K562 (cell line): ENCODE data around the gene PLXNA3. TPM values are rescaled to one million over a fixed set of nuclear protein-coding genes. Genes with fewer than 3 reads are reported as not detected.

ENCODE experiments used
- ATAC-seq: fragments of 200-7000 bp; cut with Tn5 transposase; 3 replicates; pipeline ENCODE4 v1.9.1; 2020; ENCODE audit warnings: moderate library complexity
- BruUV-seq: library from RNA; stranded (reverse); fragments of 400-500 nt; replicated peaks from 2 replicates; lab custom pipeline; 2021; lab: Mats Ljungman, UMichigan
- CTCF ChIA-PET: fragments of 300-600 bp; formaldehyde crosslinking; extraction: SDS; loops from one replicate; lab custom pipeline; 2021; ENCODE audit warnings: low intra/inter-chr PET ratio; lab: Yijun Ruan, JAX
- POLR2A ChIA-PET: fragments of 300-600, 350-650 bp; sonication (Branson Sonifier 250); formaldehyde crosslinking; extraction: SDS; loops from one replicate; lab custom pipeline; 2021; ENCODE audit warnings: antibody characterized with exemption, inconsistent platforms; lab: Yijun Ruan, JAX
- DNase-seq, 4 experiments: peaks; one replicate each; pipeline versions ENCODE4 v3.0.0 to v3.0.0-alpha.2; 2011 to 2018; ENCODE audit warnings: low spot score in 3 of 4, mixed read lengths in 3 of 4; ENCODE audit errors: extremely low read depth in 1 of 4
- FAIRE-seq: peaks from 2 replicates; lab custom pipeline; 2011; peaks lifted over from hg19 to GRCh38; lab: Jason Lieb, UNC
- H2AFZ ChIP-seq: 2 replicates; pipeline ENCODE4 v1.6.0; 2011; ENCODE audit warnings: low read depth, low read length, control low read depth, inconsistent platforms
- H3K27ac ChIP-seq: fragments of 200-600 bp; 3 replicates; pipeline ENCODE4 v1.8.0; 2011; ENCODE audit warnings: low read depth, mild to moderate bottlenecking, control low read depth, inconsistent platforms, low read length, moderate library complexity, mixed read lengths; ENCODE audit errors: extremely low read depth
- H3K27me3 ChIP-seq, 2 experiments: fragments of 300-600 bp in 1 of 2; 2 replicates in 1 of 2; 3 replicates in 1 of 2; pipeline versions ENCODE4 v1.6.0 to v1.8.0; 2011; ENCODE audit warnings: inconsistent platforms in 2 of 2, low read length in 2 of 2, mild to moderate bottlenecking in 1 of 2, mixed read lengths in 1 of 2, moderate library complexity in 1 of 2; ENCODE audit not compliant: control insufficient read depth in 2 of 2, insufficient read depth in 2 of 2
- H3K36me3 ChIP-seq: fragments of 300-600 bp; 3 replicates; pipeline ENCODE4 v1.8.0; 2011; ENCODE audit warnings: mild to moderate bottlenecking, low read length, inconsistent platforms; ENCODE audit not compliant: control insufficient read depth, insufficient read depth
- H3K4me1 ChIP-seq, 2 experiments: fragments of 200-600 bp in 1 of 2; replicated peaks in 1 of 2; 2 replicates in 1 of 2; 3 replicates in 1 of 2; pipeline versions ENCODE4 v1.5.1 to v1.8.0; 2011; ENCODE audit warnings: inconsistent platforms in 2 of 2, low read length in 2 of 2, mild to moderate bottlenecking in 1 of 2, mixed read lengths in 1 of 2, moderate library complexity in 1 of 2; ENCODE audit not compliant: control insufficient read depth in 2 of 2, insufficient read depth in 2 of 2
- H3K4me2 ChIP-seq: 2 replicates; pipeline ENCODE4 v1.6.1; 2011; ENCODE audit warnings: low read length, control low read depth, inconsistent platforms, mixed read lengths; ENCODE audit not compliant: insufficient read depth
- H3K4me3 ChIP-seq: fragments of 200-600 bp; sonication (generic), shearing (Covaris generic); 2 replicates; pipeline ENCODE4 v1.5.1; 2016; ENCODE audit warnings: control low read depth, inconsistent platforms
- H3K79me2 ChIP-seq: fragments of 200-600 bp; 3 replicates; pipeline ENCODE4 v1.8.0; 2011; ENCODE audit warnings: low read length, inconsistent platforms; ENCODE audit not compliant: control insufficient read depth, insufficient read depth
- H3K9ac ChIP-seq, 2 experiments: 2 replicates each; pipeline versions ENCODE4 v1.6.0 to v1.6.1; 2011; ENCODE audit warnings: low read depth in 2 of 2, low read length in 2 of 2, control low read depth in 1 of 2, inconsistent platforms in 1 of 2, mild to moderate bottlenecking in 1 of 2, mixed read lengths in 1 of 2; ENCODE audit not compliant: insufficient read depth in 1 of 2
- H3K9me1 ChIP-seq: one replicate; pipeline ENCODE4 v1.6.0; 2011; ENCODE audit warnings: inconsistent platforms, mild to moderate bottlenecking, low read length, moderate library complexity; ENCODE audit not compliant: control insufficient read depth, insufficient read depth
- H3K9me3 ChIP-seq: replicated peaks from 2 replicates; pipeline ENCODE4 v1.5.1; 2011; ENCODE audit warnings: low read depth, low read length, inconsistent platforms; ENCODE audit not compliant: control insufficient read depth, insufficient read depth
- H4K20me1 ChIP-seq: replicated peaks from 2 replicates; pipeline ENCODE4 v1.6.1; 2011; ENCODE audit warnings: low read length, inconsistent platforms, mixed read lengths; ENCODE audit not compliant: control insufficient read depth, insufficient read depth
- EGR1 ChIP-seq: fragments of 450-650 bp; conservative IDR thresholded peaks from 2 replicates; pipeline ENCODE4 v1.6.1; 2017; ENCODE audit warnings: mild to moderate bottlenecking
- HCFC1 ChIP-seq: IDR thresholded peaks from 2 replicates; pipeline ENCODE4 v1.6.1; 2012; ENCODE audit warnings: low read depth, low read length, improper control_type of control experiment
- KAT7 ChIP-seq: sonication (generic); formaldehyde crosslinking; IDR thresholded peaks from 2 replicates; pipeline ENCODE4 v1.8.0; 2022; ENCODE audit warnings: missing genetic modification reagents, mild to moderate bottlenecking, borderline replicate concordance
- LCOR ChIP-seq: sonication (generic); formaldehyde crosslinking; IDR thresholded peaks from 2 replicates; pipeline ENCODE4 v1.8.0; 2022; ENCODE audit warnings: mild to moderate bottlenecking, missing genetic modification reagents
- NCOA6 ChIP-seq: fragments of 450-650 bp; IDR thresholded peaks from 2 replicates; pipeline ENCODE4 v1.6.1; 2017; ENCODE audit warnings: mild to moderate bottlenecking
- NR2C2 ChIP-seq, 2 experiments: fragments of 200-800 bp in 1 of 2; sonication (Bioruptor generic) in 1 of 2; sonication (generic) in 1 of 2; formaldehyde crosslinking in 1 of 2; IDR thresholded peaks; 2 replicates each; pipeline versions ENCODE4 v1.6.1 to v1.8.0; 2016 to 2022; ENCODE audit warnings: mild to moderate bottlenecking in 1 of 2, missing compliant biosample characterization in 1 of 2, missing genetic modification characterization in 1 of 2, missing genetic modification reagents in 1 of 2
- PML ChIP-seq: IDR thresholded peaks from 2 replicates; pipeline ENCODE4 v1.6.1; 2012; ENCODE audit warnings: low read length, inconsistent platforms
- RBBP5 ChIP-seq: fragments of 200-600 bp; sonication (generic); IDR thresholded peaks from 2 replicates; pipeline ENCODE4 v1.6.1; 2012; ENCODE audit warnings: borderline replicate concordance, mild to moderate bottlenecking, low read length, control low read depth, inconsistent platforms; ENCODE audit not compliant: insufficient read depth, poor library complexity, severe bottlenecking
- SRSF9 ChIP-seq: fragments of 200-400 bp; formaldehyde crosslinking; IDR thresholded peaks from 2 replicates; pipeline ENCODE4 v1.6.1; 2017; ENCODE audit warnings: low read depth, low read length, borderline replicate concordance
- SUPT5H ChIP-seq: fragments of 450-650 bp; IDR thresholded peaks from 2 replicates; pipeline ENCODE4 v1.6.1; 2016
- WGBS: fragments of 100-300 bp; shearing (Covaris generic); methylation state at CpG from one replicate; pipeline ENCODE4 v1.1.6; 2016; ENCODE audit warnings: low coverage, mixed read lengths; ENCODE audit not compliant: insufficient coverage; ENCODE audit errors: missing lambda C conversion rate; 5-methylcytosine and 5-hydroxymethylcytosine counted together
- in situ Hi-C: fragments of 300-500 bp; cut with MboI; formaldehyde crosslinking; loops from 4 replicates; pipeline ENCODE4 v1.15.0; 2018; ENCODE audit warnings: inconsistent platforms, mixed read lengths
- intact Hi-C: fragments of 100-400 bp; cut with micrococcal nuclease; formaldehyde crosslinking; loops from 2 replicates; pipeline ENCODE4 v1.14.2; 2022
- polyA plus RNA-seq, 8 experiments: library from polyadenylated mRNA; depleted of rRNA in 4 of 8; stranded (reverse) in 5 of 8; unstranded in 3 of 8; fragments of >200 nt; fragmentation: Nextera tagmentation in 2 of 8; fragmentation: Illumina TruSeq in 1 of 8; extraction: Ambion mirVana in 2 of 8; extraction: Trizol in 1 of 8; gene quantifications; 2 replicates each; pipeline versions ENCODE4 v1.2.1 to v1.2.3, GENCODE V29; 2011 to 2014; ENCODE audit warnings: inconsistent platforms in 1 of 8, missing spikeins in 1 of 8
- total RNA-seq, 7 experiments: library from RNA; depleted of rRNA in 6 of 7; stranded (reverse); fragments of >200 nt in 6 of 7; fragmentation: Illumina TruSeq in 2 of 7; extraction: Trizol in 2 of 7; gene quantifications; 2 replicates each; pipeline versions ENCODE4 v1.2.1 to v1.2.3, GENCODE V29; 2011 to 2021; ENCODE audit warnings: low replicate concordance in 1 of 7
- TF ChIP-seq, protein P1 (sequence below): fragments of 450-650 bp; IDR thresholded peaks from one replicate; pipeline ENCODE4 v1.6.1; 2018; ENCODE audit warnings: mild to moderate bottlenecking, moderate library complexity; ENCODE audit not compliant: partially characterized antibody
- TF ChIP-seq, protein P2 (sequence below): sonication (generic); formaldehyde crosslinking; IDR thresholded peaks from 2 replicates; pipeline ENCODE4 v1.9.0; 2022; ENCODE audit warnings: mild to moderate bottlenecking, missing genetic modification reagents
- TF ChIP-seq, protein P3 (sequence below): IDR thresholded peaks from 2 replicates; pipeline ENCODE4 v1.6.1; 2012; ENCODE audit warnings: low read depth, low read length, improper control_type of control experiment, borderline replicate concordance

Gene PLXNA3
- total and polyA plus RNA-seq, 9 of the 15 experiments (the other 6 are each of a cell fraction or from before 2014, with no cell fraction given), result 0.32 to 47.8 (median 7.5) TPM

DNA sequence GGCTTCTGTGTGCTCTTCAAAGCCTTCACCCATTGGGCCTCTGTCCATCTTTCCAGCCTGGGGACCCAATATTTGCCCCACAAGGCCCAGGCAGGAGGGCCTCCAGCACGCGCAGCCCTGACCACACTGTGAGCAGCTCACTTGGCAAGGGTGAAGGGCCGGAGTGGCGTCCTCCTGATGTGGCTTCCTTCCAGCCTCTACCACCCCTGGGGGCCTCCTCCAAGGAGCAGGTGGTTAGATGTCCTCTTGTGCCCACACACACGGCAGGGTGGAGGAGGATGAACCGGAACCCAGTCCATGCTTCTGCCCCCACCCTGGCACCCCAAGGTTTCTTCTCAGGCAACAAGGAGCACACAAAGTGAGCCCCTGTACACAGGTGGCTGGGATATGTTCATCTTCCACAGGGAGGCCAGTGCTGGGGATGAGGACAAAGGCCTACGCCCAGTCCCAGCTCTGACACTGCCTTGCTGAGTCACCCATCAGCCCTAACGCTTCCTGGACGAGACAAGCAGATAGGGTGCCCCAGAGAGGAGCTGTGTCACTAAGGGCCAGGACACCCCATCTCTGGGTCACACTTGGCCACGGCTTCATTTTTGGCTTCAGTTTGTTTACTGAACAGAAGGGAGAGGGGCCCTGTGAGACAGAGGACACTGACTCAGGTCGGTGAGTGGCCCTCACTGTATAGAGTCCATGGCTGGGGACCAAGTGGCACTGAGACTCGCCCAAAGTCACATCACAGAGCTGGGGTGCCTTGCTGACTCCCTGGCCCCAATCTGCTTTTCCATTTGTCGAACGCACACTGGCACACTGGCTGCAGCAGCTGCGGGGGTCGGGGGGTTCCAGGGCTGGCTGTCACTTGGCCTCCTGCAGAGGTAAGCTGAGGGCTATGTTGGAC is 26.4 kb downstream of the PLXNA3 start (continued):
- TF ChIP-seq HCFC1 (0 out of 2 replicates have a peak, but pooled peaks have one; percentile 15), NCOA6 (no peak), SUPT5H (peak; percentile 66)
- TF ChIP-seq, protein P1, sequence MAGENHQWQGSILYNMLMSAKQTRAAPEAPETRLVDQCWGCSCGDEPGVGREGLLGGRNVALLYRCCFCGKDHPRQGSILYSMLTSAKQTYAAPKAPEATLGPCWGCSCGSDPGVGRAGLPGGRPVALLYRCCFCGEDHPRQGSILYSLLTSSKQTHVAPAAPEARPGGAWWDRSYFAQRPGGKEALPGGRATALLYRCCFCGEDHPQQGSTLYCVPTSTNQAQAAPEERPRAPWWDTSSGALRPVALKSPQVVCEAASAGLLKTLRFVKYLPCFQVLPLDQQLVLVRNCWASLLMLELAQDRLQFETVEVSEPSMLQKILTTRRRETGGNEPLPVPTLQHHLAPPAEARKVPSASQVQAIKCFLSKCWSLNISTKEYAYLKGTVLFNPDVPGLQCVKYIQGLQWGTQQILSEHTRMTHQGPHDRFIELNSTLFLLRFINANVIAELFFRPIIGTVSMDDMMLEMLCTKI, result no peak

DNA sequence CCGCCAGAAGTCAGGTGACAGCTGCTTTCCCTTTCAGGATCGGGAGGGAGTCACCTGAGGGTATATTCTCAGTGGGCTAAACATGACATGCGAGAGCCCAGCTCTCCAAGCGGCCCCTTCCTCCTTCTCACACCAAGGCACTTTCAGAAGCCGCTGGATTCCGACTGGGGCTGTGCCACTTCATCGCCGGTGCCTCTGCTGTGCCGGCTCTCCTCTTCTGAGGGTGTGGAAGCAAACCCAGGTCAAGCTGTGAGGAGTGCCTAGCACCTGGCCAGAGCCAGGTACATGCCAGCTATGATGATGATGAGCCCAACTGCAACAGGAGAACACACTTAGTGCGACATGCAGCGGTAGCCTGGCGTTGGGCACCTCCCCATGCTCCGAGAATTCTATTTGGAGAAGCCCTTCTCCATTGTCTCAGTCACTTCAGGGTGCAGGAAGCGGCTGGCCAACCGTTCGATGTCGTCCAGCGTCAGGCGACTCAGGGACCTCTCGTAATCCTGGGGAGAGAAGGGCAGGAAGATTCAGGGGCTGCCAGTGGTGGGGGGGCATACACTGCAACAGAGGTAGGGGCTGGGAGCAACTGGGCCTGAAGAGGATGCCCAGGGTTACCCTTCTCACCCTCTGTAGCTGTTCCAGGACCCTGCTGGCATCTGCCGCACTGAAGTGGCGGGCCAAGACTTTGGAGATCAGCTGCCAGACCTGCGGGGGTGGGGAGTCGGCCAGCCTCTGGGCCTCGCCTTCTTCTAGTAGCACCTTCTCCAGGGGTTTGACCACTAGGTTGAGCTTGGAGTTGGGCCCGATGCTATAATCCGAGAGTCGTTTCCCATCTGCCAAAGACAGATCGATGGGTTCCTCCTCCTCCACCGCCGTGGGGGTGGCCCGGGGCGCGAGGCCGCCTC is 27.3 kb downstream of the PLXNA3 start:
- Histone ChIP-seq H3K9me1 (no peaks in the 10 kb centered on the region), H3K36me3 (peaks cover 50% of the 10 kb centered on the region), H3K27me3 (no peaks in the 10 kb centered on the region), H2AFZ (no peak overlapping the region), H3K27ac (peak overlapping the region; percentile 87), H3K79me2 (peaks cover 67% of the 10 kb centered on the region), H3K4me2 (peak overlapping the region; percentile 91), H3K4me3 (peak overlapping the region; percentile 83), H3K4me1 (peaks cover 44 to 83% of the 10 kb centered on the region in 2 experiments), H4K20me1 (peaks cover 7% of the 10 kb centered on the region; the same call in 1 of the 2 replicates), H3K9me3 (no peaks in the 10 kb centered on the region), H3K9ac (peak overlapping the region; percentile 84 to 97)
- peak in 2 of 4 experiments; percentile 33 to 49 for DNase-seq
- ChIA-PET POLR2A (interaction anchor here (0.6 to 2.1 kb wide), 9 partner anchors 7 to 87 kb away, joined by 3 to 10 read pairs (median 4); partner anchors contain the start of genes DNASE1L1 and RPL10), CTCF (no interaction called here)
- FAIRE-seq, result no peak
- WGBS, result 10% methylated on average over 22 of the region's 35 CpGs
- in situ Hi-C loops (no loop called here), intact Hi-C loops (loop anchor here (2.0 to 5.0 kb wide), 2 partner anchors 55 to 88 kb away; partner anchors contain the start of gene RPL10)
- peak; percentile 0; the same call in 1 of the 3 replicates for ATAC-seq
- TSS peak; percentile 25 for BruUV-seq
- TF ChIP-seq EGR1 (peak; percentile 74), NR2C2 (CRISPR knock-in tag; IDR thresholded peaks at IDR 0.05) (no peak), NR2C2 (tag; IDR thresholded peaks at IDR 0.05) (peak; percentile 8; the same call in 1 of the 2 replicates), LCOR (CRISPR knock-in tag) (0 out of 2 replicates have a peak, but pooled peaks have one; percentile 12), KAT7 (CRISPR knock-in tag) (no peak; the same call in 1 of the 2 replicates), PML (no peak), RBBP5 (peak; percentile 69), SRSF9 (no peak)
- TF ChIP-seq, protein P2, sequence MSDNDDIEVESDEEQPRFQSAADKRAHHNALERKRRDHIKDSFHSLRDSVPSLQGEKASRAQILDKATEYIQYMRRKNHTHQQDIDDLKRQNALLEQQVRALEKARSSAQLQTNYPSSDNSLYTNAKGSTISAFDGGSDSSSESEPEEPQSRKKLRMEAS (CRISPR knock-in tag), result peak; percentile 54
- TF ChIP-seq, protein P3, sequence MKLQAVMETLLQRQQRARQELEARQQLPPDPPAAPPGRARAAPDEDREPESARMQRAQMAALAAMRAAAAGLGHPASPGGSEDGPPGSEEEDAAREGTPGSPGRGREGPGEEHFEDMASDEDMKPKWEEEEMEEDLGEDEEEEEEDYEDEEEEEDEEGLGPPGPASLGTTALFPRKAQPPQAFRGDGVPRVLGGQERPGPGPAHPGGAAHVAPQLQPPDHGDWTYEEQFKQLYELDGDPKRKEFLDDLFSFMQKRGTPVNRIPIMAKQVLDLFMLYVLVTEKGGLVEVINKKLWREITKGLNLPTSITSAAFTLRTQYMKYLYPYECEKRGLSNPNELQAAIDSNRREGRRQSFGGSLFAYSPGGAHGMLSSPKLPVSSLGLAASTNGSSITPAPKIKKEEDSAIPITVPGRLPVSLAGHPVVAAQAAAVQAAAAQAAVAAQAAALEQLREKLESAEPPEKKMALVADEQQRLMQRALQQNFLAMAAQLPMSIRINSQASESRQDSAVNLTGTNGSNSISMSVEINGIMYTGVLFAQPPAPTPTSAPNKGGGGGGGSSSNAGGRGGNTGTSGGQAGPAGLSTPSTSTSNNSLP, result no peak
